Peyer's patch (tissue), 4 donors: ENCODE results near the gene ZNF775.

Experiments used
- POLR2A ChIP-seq, 2 donors: fragments of 450-650 bp; IDR thresholded peaks; one replicate each; pipeline ENCODE4 v1.5.1; 2017; ENCODE audit warnings: antibody characterized with exemption in 2 of 2, mild to moderate bottlenecking in 2 of 2, moderate library complexity in 2 of 2
- TF ChIP-seq, protein P1 (sequence below), 6 experiments: fragments of 450-650 bp in 4 of 6; fragments of 200-600 bp in 2 of 6; sonication (generic) in 1 of 6; IDR thresholded peaks; one replicate each; pipeline ENCODE4 v1.5.1; 2017 to 2019; ENCODE audit warnings: antibody characterized with exemption in 6 of 6, mild to moderate bottlenecking in 3 of 6, moderate library complexity in 1 of 6

- TF ChIP-seq, protein P1, sequence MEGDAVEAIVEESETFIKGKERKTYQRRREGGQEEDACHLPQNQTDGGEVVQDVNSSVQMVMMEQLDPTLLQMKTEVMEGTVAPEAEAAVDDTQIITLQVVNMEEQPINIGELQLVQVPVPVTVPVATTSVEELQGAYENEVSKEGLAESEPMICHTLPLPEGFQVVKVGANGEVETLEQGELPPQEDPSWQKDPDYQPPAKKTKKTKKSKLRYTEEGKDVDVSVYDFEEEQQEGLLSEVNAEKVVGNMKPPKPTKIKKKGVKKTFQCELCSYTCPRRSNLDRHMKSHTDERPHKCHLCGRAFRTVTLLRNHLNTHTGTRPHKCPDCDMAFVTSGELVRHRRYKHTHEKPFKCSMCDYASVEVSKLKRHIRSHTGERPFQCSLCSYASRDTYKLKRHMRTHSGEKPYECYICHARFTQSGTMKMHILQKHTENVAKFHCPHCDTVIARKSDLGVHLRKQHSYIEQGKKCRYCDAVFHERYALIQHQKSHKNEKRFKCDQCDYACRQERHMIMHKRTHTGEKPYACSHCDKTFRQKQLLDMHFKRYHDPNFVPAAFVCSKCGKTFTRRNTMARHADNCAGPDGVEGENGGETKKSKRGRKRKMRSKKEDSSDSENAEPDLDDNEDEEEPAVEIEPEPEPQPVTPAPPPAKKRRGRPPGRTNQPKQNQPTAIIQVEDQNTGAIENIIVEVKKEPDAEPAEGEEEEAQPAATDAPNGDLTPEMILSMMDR (IDR thresholded peaks at IDR 0.05), result no peak
- TF ChIP-seq POLR2A (IDR thresholded peaks at IDR 0.05), result no peak
Measured at GRCh38 chr7:150371131-150371995, 7.8 kb upstream of the ZNF775 start.
